Activated CD4-positive, alpha-beta T cell treated with anti-CD3 and anti-CD28 coated beads, Interleukin-2, Interleukin-4, amounts not matched to agents 100 ng/mL and 50 ng/mL, durations not matched to agents 16 hours and 8 hours (primary cell): ENCODE measurements around the gene DYRK4.

Experiments
- DNase-seq: peaks from one replicate; pipeline ENCODE4 v3.0.0-alpha.2; 2020; ENCODE audit warnings: low spot score

Gene DYRK4

GRCh38 chr12:4626543-4626942 lies 64.5 kb downstream of the DYRK4 start:
- DNase-seq: no peak

- no peak for DNase-seq
Measured at GRCh38 chr12:4628406-4628805, 66.4 kb downstream of the DYRK4 start.

GRCh38 chr12:4630262-4630661 lies 68.3 kb downstream of the DYRK4 start:
- no peak for DNase-seq

GRCh38 chr12:4643747-4644146 lies 81.7 kb downstream of the DYRK4 start:
- no peak for DNase-seq

- DNase-seq: no peak
Measured at GRCh38 chr12:4645023-4645422, 83.0 kb downstream of the DYRK4 start.

GRCh38 chr12:4648104-4648500 lies 86.1 kb downstream of the DYRK4 start:
- DNase-seq: no peak

GRCh38 chr12:4648501-4649357 lies 86.7 kb downstream of the DYRK4 start, which contains the start of the genes AKAP3 and NDUFA9:
Gene AKAP3 (minus strand): TSS chr12:4649051. CDS start chr12:4638196, 10,855 bp downstream.
Gene NDUFA9 (plus strand): TSS chr12:4649114. CDS start chr12:4649127, 13 bp downstream.
- peak; percentile 84 for DNase-seq

- DNase-seq: no peak
Measured at GRCh38 chr12:4649358-4649661, 87.3 kb downstream of the DYRK4 start.

- DNase-seq: no peak
Measured at GRCh38 chr12:4653257-4653656, 91.2 kb downstream of the DYRK4 start.

GRCh38 chr12:4653691-4654090 lies 91.7 kb downstream of the DYRK4 start:
- no peak for DNase-seq
